ENCODE results near the gene AHSA1. TPM values are rescaled to one million over a fixed set of nuclear protein-coding genes. Genes with fewer than 3 reads are reported as not detected.

Gene AHSA1
- polyA plus RNA-seq, 1 donor (not counting 4 experiments of a cell fraction or from before 2014, with no cell fraction given) = 247 TPM

DNA sequence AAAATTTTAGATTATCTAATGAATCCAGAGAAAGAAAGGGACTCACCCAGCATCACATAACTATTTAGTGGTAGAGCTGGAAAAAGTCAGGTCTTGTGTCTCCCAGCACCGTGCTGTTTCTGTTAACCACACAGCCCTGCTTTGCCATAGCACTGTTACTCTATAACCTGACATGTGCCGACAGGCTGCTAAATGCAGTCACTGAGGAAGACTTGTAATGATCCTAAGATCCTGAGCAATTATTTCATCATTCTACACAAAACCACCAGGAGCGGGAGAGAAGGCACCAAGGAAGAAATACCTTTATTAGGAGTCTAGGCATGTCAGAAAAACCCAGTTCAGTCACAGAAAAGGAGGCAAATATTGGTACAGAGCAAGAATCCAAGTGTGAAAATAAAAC, 31.5 kb upstream of the AHSA1 start:
- DNase-seq (ENCODE audit: low read depth, low spot score) (no peak), FAIRE-seq (no peak)
- Histone ChIP-seq H4K20me1 (ENCODE audit: control insufficient read depth, extremely low read depth, insufficient read depth, low read length) (no peaks in the 10 kb centered on the region), H3K9ac (ENCODE audit: control insufficient read depth, extremely low read depth, insufficient read depth, low read length) (no peak overlapping the region), H3K4me3 (ENCODE audit: control insufficient read depth in 2 of 3, extremely low read depth in 1 of 3, insufficient read depth in 2 of 3, low read depth in 1 of 3, low read length in 3 of 3) (no peak overlapping the region), H3K4me2 (ENCODE audit: control insufficient read depth, extremely low read depth, insufficient read depth, low read depth, low read length) (no peak overlapping the region), H3K27ac (ENCODE audit: control insufficient read depth, insufficient read depth, low read length) (no peak overlapping the region), H2AFZ (ENCODE audit: control insufficient read depth, low read length) (no peak overlapping the region), H3K9me1 (ENCODE audit: control insufficient read depth, extremely low read depth, insufficient read depth, low read length) (no peaks in the 10 kb centered on the region), H3K9me3 (ENCODE audit: control insufficient read depth, low read depth, low read length) (no peaks in the 10 kb centered on the region), H3K27me3 (ENCODE audit: control insufficient read depth, extremely low read depth, insufficient read depth, low read length) (no peaks in the 10 kb centered on the region), H3K36me3 (ENCODE audit: control insufficient read depth in 2 of 2, extremely low read depth in 1 of 2, insufficient read depth in 2 of 2, low read length in 2 of 2) (peaks cover 26 to 28% of the 10 kb centered on the region in 2 experiments), H3K4me1 (ENCODE audit: control insufficient read depth, extremely low read depth, insufficient read depth, low read length) (no peaks in the 10 kb centered on the region), H3K79me2 (ENCODE audit: control insufficient read depth, insufficient read depth, low read length) (no peaks in the 10 kb centered on the region)
- TF ChIP-seq, protein P1, sequence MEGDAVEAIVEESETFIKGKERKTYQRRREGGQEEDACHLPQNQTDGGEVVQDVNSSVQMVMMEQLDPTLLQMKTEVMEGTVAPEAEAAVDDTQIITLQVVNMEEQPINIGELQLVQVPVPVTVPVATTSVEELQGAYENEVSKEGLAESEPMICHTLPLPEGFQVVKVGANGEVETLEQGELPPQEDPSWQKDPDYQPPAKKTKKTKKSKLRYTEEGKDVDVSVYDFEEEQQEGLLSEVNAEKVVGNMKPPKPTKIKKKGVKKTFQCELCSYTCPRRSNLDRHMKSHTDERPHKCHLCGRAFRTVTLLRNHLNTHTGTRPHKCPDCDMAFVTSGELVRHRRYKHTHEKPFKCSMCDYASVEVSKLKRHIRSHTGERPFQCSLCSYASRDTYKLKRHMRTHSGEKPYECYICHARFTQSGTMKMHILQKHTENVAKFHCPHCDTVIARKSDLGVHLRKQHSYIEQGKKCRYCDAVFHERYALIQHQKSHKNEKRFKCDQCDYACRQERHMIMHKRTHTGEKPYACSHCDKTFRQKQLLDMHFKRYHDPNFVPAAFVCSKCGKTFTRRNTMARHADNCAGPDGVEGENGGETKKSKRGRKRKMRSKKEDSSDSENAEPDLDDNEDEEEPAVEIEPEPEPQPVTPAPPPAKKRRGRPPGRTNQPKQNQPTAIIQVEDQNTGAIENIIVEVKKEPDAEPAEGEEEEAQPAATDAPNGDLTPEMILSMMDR (optimal IDR thresholded peaks at IDR 0.05 in 1 of 3, IDR thresholded peaks at IDR 0.05 in 1 of 3, conservative IDR thresholded peaks at IDR 0.05 in 1 of 3; ENCODE audit: extremely low read depth in 1 of 3, insufficient read depth in 2 of 3, low read length in 3 of 3) = no peak
- no peak for TF ChIP-seq EZH2 (IDR thresholded peaks at IDR 0.05; ENCODE audit: low read length)
- dilution Hi-C loops (cut with MboI; ENCODE audit: extremely low pct_ligation_motif_present, low sequenced_read_pairs) = no loop called here

DNA sequence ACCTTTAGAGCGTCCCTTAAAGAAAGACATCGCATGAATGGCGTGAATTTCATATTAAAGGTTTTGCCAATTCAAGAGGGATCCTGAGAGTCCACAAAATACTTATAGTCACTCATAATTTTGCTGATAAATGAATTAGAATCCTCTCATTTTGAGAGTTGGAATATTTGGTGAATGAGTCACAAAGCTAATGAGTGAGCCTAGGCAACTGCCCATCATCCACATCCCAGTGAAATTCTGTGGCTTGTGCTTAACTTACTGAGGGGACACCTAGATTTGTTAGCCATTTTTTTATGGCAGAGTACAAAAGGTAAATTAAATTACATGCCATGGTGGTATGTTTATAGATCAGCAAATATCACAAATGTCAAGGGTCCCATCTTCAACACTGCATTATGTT, 21.9 kb upstream of the AHSA1 start:
- Histone ChIP-seq H3K36me3 (ENCODE audit: control insufficient read depth in 2 of 2, extremely low read depth in 1 of 2, insufficient read depth in 2 of 2, low read length in 2 of 2) (peaks cover 0 to 9% of the 10 kb centered on the region in 2 experiments), H3K4me3 (ENCODE audit: control insufficient read depth in 2 of 3, extremely low read depth in 1 of 3, insufficient read depth in 2 of 3, low read depth in 1 of 3, low read length in 3 of 3) (no peak overlapping the region), H3K4me1 (ENCODE audit: control insufficient read depth, extremely low read depth, insufficient read depth, low read length) (no peaks in the 10 kb centered on the region), H3K27ac (ENCODE audit: control insufficient read depth, insufficient read depth, low read length) (no peak overlapping the region), H3K9ac (ENCODE audit: control insufficient read depth, extremely low read depth, insufficient read depth, low read length) (no peak overlapping the region), H4K20me1 (ENCODE audit: control insufficient read depth, extremely low read depth, insufficient read depth, low read length) (no peaks in the 10 kb centered on the region), H3K4me2 (ENCODE audit: control insufficient read depth, extremely low read depth, insufficient read depth, low read depth, low read length) (no peak overlapping the region), H2AFZ (ENCODE audit: control insufficient read depth, low read length) (no peak overlapping the region), H3K79me2 (ENCODE audit: control insufficient read depth, insufficient read depth, low read length) (no peaks in the 10 kb centered on the region), H3K27me3 (ENCODE audit: control insufficient read depth, extremely low read depth, insufficient read depth, low read length) (no peaks in the 10 kb centered on the region), H3K9me1 (ENCODE audit: control insufficient read depth, extremely low read depth, insufficient read depth, low read length) (no peaks in the 10 kb centered on the region), H3K9me3 (ENCODE audit: control insufficient read depth, low read depth, low read length) (no peaks in the 10 kb centered on the region)
- DNase-seq (ENCODE audit: low read depth, low spot score) (no peak), FAIRE-seq (no peak)
- no peak for TF ChIP-seq EZH2 (IDR thresholded peaks at IDR 0.05; ENCODE audit: low read length)
- TF ChIP-seq, protein P1 (optimal IDR thresholded peaks at IDR 0.05 in 1 of 3, IDR thresholded peaks at IDR 0.05 in 1 of 3, conservative IDR thresholded peaks at IDR 0.05 in 1 of 3; ENCODE audit: extremely low read depth in 1 of 3, insufficient read depth in 2 of 3, low read length in 3 of 3) = no peak
- dilution Hi-C loops (cut with MboI; ENCODE audit: extremely low pct_ligation_motif_present, low sequenced_read_pairs) = no loop called here

All from keratinocyte (primary cell).